RCC 7860 (cell line): Measurements from ENCODE around the gene ADAMTS5.

Experiments used
- DNase-seq: peaks from one replicate; pipeline ENCODE4 v3.0.0-alpha.2; 2015; ENCODE audit warnings: low spot score
- FAIRE-seq: peaks from 2 replicates; lab custom pipeline; 2012; peaks lifted over from hg19 to GRCh38; lab: Jason Lieb, UNC

ADAMTS5 gene

DNA sequence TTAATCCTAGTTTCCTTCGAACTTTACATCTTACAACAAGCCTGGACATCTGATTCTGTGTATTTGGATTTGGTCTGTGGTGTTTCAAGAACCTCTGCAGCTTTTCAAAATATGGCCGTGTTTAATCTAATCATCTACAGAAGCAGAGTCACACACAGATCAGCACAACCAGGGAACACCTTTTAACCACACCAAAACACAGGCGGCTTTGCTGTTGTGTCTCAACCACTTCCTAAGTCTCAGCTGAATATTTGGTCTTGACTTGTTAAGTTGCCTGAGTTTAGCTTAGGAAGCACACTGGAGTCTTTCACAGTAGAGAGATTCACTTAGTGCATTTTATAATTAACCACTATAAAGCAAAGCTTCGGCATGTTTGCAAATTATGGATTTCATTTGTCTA, 17.1 kb downstream of the ADAMTS5 start:
- DNase-seq (no peak), FAIRE-seq (no peak)

DNA sequence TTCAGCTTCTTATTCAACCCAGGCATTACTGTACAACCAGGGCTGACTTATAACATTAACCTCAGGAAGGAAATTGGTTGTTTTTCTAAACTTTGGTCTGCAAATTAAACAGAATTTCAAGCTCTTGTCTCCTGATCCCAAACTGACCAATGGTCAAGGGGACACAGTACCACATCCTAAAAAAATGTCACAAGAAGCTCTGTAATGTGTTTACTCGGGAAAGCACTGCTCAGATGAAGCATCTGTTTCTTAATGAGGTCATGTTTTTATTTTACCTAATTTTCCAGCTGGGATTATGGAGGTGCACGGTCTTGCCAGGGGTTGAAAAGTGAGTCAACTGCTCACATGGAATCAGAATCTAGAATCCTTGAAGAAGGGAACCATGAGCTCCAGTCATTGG, 18.7 kb downstream of the ADAMTS5 start:
- FAIRE-seq (no peak), DNase-seq (no peak)

DNA sequence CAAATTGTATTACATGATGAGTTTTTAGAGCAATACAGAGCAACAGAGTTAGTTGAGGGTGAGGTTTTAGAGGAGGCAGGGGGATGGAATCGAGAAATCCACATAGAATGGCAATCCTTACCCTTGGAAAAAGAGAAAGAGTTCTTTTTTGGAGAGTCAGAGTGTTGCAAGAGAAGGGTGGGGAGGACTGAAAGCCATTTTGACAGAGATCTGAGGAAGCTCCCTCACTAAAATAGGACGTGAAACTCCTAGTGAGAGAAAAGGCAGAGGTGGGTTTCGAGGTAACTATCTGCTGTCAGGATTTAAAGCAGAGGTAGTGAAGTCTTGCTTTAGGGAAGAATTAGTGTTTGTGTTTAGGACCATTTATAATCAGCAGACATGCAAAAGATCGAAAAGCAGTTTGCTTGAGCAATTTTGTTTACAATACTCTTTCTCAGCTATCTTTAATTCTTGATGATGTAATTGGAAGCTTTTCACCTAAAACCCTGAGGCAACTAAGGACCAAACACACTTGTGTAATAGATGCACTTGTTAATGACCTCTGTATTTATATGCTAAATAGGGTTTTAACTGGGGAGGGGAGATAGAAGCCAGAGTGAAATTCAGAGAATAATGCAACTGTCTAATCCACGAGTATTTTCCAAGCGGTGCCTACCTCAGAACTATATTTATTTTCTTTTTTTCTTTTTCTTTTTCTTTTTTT, 20.0 kb downstream of the ADAMTS5 start:
- DNase-seq (no peak), FAIRE-seq (no peak)

DNA sequence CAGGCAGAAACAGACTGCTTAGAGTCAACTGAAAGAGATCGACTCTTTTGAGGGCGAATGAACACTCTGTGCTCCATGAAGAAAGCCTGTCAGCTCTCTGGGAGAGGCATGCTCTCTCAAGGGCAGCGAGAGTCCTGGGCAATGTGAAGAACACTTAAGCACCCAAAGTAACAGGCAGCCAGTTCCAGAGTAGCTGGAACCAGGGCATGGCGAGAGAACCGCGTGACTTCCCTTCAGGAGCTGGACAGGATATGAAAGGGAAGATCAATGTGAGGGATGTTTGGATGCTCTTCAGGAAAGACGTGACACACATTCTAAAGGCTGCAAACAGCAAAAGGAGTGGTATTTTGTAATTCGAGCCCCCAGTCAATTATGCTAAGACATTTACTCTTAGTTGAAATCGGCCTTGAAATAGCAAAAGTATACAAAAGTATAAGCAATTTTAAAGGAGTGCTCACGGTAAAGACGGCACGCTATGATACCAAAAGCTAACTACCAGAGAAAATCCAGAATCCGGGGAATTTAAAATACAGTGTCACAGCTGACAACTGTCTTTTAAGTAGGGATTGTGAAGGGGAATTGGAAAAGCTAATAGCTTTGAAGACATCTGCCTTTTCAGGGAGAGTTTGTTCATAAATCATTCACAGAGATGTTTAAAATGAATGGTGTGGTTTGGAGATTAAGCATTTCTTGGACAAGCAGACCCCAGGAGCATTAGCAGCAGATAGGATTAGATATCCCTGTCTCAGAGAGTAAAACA, 20.8 kb downstream of the ADAMTS5 start:
- DNase-seq (no peak), FAIRE-seq (no peak)

DNA sequence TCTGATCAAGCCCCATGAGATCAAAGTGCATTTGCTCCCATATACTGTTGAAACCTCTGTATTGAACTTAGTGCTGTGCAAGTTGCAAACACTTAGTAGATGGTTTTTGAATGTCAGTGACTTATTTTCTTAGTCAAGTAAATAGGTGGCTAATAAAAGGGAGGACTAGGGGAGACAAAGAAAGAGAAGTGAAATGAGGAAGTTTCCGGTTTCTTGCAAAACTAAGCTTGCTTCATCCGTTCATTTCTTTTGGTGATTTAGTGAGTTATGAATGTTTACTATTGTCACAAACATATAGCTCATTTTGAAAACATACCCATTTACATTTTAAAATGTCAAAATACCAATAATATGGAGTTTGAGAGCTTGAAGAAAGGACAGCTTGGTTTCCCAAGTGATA, 23.0 kb downstream of the ADAMTS5 start:
- DNase-seq (no peak), FAIRE-seq (no peak)

DNA sequence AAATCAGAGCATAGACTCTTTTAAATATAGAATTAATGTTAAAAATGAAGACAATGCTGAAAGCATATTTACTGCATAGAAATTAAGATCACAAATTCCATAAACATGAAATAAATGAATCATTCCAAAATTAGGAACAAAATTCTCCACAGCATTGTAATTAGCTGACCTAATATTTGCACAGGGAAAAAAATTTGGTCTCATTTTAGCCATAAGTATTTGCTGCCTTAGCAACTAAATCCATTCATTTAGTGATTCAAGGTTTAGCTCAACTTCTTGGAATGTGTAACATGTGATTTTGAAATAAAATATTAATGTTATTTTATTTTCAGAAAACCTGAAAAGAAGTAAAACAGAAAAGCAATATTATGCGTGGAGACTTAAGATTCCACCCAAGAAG, 25.5 kb downstream of the ADAMTS5 start:
- DNase-seq (peak; percentile 8), FAIRE-seq (no peak)

DNA sequence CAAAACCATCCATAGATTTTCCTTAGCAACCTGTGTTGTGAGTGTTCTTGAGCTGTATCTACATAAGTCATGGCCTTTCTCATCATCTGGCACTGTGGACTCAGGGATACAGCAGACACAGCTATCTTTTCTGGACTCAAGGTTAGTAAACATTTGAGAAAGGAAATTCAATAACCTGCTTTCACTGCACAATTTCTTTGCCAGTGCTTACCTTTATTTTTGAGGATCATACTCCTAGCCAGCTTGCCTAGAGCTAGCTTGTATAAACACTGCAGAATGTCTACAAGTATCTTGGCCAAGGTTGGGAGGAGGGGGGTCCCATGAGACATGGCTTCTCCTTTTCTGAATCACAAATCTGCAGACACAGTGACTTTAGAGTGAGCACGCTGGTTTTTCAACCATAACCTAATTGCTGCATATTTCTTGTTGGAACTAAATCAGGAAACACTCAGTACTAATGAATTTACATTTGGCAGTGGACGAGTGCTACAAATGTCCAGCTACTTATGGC, 27.2 kb downstream of the ADAMTS5 start:
- FAIRE-seq (no peak), DNase-seq (no peak)

DNA sequence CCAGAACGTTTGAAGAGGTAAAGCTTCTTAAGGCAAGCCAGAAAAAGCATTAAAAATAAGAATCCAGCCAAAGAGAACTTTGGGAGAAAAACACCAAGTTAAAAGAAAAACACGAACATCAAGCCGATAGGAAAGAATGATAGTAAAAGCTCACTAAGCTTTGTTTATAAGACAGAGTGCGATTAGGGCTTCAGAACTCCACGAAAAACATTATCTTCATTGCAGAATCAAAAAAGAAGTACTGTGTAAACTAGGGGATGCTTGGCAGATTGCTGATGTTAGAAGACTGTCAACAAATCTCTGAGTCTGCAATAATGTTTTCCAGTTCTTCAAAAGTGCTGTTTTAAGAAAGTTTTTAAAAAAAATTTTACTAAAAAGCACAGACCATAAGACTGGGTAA, 30.2 kb downstream of the ADAMTS5 start:
- FAIRE-seq, result no peak
- no peak for DNase-seq

DNA sequence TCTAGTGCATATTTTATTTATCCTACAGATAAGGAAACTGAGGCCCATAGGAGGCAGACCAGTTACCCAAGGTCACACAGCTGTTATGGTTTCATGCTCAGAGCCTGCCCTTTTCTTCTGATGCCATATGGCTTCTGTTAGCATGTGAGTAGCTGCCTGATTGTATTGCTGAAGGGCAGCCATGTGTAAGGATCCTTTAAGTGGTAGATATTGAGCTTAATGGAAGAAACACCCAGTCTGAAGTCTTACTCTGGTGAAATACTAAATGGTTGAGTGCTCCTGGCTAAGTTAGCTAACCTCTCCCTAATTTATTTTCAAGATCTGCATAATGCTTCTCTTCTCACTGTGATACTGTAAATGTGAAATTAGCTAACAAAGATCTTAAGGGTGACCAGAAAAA, 30.9 kb downstream of the ADAMTS5 start:
- no peak for FAIRE-seq
- DNase-seq, result no peak

DNA sequence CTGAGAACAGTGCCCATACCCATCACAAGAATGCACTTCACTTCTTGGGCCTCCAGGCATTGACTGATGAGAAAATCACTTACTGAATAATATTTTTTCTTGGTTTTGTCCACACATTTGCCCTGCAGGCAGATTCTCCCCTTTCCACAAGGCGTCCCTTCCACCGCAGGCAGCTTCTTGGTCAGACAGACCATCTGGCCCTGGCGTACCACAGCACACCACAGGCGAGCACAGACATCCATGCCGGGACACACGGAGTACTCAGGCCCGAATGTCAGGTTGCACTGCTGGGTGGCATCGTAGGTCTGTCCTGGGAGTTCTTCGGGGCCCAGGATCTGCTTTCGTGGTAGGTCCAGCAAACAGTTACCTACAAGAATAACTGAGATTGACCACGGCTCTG, 32.5 kb downstream of the ADAMTS5 start:
- FAIRE-seq, result no peak
- DNase-seq, result no peak

DNA sequence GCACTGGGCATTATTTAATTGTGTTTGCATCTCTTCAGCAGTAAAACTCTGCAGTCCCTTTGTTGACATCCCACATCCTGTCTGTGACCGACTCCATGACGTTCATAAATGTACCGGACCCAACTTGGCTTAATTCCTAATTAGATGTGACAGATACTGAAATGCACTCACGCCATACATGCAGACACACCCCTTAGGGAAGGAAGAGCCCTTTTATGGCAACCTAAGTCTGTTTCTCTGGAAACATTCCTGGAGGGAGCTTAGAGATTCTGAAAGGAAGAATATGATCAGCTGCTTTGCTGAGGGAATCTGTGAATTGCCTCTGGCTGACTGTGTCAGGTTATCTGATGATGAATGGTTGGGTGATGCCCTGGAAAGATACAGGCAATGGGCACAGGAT, 33.4 kb downstream of the ADAMTS5 start:
- FAIRE-seq, result no peak
- DNase-seq, result no peak

DNA sequence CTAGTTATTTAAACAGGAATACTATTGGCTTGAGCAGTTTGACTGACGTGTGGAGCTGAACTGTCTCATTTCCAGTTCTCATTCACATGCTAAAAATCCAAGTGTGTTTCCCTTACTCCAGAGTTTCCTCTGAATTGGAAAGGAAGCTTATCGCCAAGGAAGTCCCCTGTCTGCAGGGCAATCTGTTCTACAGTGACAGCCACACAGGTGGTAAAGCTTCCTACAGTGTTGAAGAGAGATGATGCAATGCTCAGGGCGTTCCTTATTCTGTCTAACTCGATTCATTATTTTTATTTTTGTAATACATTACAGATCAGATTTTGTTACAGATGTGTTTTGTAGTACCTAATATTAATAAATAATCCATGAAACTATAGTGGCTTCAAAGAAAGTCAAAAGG, 41.3 kb downstream of the ADAMTS5 start:
- no peak for DNase-seq
- no peak for FAIRE-seq

DNA sequence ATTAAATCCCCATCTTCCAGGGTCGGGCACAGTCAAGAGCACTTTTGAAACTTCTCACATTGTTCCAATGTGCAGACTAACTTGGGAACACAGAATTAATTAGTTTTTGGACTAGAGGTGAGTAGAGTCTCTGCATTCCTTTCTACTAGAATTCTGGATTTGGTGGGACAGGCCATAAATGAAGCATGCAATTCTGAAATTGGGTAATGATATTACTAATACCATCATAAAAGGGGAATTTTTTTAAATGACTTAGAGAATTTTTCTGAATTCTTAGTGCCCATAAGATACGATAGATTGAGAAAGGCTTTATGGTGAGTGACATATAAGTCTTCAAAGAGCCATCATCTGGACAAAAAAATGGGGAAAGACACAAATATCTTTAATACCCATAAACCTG, 41.8 kb downstream of the ADAMTS5 start:
- FAIRE-seq (no peak), DNase-seq (no peak)

DNA sequence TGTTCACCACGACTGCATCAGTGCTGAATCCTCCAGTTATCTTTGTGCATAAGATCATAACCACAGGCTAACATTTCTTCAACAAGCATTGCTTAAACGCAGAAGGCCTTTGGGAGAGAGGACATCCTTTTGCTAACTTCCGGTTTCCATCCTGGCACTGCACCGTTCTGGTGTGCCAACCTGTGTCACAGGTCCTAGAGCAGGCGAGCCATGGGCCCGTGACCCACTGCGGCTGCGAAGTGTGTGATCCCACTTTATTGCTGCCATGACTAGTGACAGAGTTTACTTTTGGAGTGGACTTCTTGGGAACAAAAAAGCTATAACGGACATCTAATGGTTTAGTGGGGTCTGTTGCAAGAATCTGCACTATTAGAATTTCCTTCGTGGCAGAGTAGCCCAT, 42.9 kb downstream of the ADAMTS5 start:
- DNase-seq (no peak), FAIRE-seq (no peak)

DNA sequence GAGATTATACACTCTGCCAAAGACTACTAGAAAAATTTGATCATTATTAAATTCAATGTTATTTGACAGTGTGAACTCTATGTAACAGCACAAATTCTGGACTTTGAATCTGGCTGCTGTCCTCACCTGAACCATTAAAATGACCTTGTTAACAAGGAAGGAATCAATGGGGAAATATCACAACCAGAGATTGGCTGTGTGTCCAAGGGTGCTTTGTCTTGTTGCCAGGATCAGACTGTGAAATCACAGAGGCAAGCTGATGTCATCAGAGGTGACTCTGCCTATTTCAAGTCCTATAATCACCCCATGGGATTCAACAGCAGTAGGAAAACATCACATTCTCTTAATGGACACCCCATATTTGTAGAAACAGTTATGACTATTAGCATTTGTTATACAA, 46.8 kb downstream of the ADAMTS5 start:
- FAIRE-seq (no peak), DNase-seq (no peak)

DNA sequence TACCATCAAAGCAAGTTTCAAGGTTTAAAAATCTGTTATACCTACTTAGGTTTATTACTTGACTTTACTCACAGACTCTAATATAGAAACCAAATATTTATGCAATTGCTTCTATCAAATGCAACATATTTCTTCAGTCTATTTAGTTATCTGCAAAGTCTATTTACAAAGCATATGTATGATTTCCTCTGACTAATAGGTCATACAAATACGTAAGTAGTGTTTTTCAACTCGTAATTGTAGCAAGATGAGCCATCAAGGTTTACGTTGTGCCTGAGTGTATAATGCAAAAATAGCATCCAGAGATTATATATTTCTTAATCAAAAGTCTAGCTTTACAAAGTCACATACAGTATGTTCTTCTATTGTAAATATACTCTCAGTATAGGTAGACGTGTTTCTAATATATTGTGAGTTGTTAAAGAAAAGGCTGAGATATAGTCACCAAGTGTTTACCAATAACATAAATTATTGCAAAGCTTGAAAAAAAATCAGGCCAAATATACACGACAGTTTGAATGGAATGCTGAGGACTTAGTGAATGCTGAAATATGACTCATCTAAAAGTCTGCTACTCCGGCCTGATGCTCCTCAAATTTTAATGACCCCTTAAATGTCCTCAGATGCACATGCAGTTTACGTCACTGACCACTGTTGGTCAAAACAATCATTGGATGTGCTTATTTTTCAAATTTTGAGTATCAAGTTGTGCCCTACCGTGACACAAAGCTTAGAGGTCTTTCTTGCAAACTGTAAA, 48.4 kb downstream of the ADAMTS5 start:
- no peak for FAIRE-seq
- DNase-seq, result no peak

DNA sequence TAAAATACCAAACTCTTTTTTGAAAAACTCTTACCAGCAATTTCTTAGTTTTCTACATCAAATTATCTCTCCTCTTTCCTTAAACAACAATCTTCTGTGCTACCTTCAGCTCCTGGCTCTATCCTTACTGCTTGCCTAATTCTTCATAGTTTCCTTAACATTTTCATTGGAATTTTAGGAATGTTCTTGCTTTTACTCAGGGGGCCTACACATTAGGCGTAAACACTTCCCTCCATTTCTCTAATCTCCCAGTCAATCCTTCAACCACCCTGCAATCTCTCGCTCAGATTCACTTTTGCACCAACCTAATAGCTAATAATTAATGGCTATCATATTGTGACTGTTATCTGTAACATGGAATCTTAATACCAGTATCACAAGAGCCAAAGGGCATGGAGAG, 50.1 kb downstream of the ADAMTS5 start:
- FAIRE-seq (no peak), DNase-seq (no peak)

DNA sequence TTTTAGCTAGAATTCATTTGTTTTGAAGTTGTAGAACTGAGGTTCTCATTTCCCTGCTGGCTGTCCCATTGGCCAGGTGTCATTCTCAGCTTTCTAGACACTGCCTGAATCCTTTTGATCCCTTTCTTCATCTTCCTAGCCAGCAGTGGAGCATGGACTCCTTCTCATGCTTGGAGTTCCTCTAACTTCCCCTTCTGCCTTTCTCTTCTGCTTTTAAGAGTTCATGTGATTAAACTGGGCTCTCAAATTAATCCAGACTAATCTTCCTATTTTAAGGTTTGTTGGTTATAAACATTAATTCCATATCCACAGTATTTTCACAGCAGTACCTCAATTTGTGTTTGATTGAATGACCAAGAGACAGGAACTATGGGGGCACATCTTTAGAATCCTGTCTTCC, 52.3 kb downstream of the ADAMTS5 start:
- no peak for FAIRE-seq
- DNase-seq, result no peak

DNA sequence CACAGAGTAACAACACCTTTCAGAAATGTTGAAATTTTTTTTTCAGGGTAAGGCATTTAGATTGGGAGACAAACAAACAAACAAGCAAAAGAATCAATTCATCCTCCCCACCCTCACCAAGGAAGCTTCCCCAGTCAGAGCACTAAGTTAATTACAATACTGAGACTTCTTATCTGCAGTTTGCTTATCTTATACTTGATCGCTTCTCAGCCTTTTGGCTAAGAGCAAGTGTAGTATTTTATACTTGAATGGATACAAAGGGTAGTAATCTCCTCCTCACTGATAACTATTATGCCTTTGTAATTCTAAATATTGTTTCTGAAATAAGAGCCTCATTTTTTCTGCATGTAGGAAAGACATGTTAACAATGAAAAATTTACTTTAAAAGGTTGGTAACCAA, 54.4 kb downstream of the ADAMTS5 start:
- FAIRE-seq (no peak), DNase-seq (no peak)

DNA sequence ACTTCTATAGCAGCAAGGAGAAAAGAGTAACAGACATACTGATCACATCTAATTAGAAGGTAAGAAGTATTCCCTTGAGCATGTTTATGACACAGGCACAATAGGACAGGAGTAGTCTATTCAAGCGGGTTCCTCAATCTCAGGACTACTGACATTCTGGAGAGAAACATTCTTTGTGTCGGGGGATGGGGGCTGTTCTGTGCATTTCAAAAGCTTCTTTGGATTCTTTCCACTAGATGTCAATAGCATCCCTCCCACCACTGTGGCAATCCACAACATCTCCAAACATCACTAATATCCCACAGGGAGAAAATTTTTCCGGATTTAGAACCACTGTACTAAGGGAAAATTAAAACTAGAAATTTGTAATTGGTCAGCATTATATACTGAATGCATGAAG, 56.9 kb downstream of the ADAMTS5 start:
- FAIRE-seq (no peak), DNase-seq (peak; percentile 11)

DNA sequence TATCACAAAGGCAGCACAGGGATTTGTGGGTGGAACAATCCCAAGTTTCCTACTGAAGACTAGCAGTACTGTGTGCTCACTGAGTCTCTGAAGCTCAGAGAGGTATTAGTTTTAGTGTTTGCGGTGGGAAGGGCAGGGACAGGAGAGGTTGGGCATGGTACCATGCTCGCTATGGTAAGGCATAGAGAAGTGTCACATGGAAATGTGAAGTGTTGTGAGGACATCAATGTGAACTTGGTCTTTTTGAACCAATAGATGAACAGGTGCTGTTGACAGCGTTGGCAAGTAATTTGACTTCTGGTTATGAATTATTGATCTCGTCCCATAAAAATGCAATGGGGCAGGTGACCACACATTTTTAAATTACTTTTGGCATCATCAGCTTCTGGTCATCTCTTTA, 65.9 kb downstream of the ADAMTS5 start:
- DNase-seq, result no peak
- FAIRE-seq, result no peak

DNA sequence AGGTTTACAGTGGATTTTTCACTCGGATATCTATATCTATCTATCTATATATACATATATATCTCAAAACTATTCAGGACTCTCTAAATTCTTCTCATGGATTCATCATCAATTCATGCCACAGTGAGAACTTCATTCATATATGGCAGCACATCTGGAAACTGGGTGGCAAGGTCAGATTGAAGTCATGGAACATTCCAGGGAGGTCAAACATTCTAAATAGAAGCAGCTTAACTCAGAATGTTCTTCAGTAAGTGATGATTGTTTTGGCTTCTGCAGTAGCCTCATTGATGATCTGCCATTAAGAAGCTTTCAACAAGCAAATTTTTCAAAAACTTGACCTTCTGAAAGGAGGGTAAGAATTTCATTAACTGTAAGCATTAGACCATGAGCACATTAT, 74.7 kb downstream of the ADAMTS5 start:
- FAIRE-seq (no peak), DNase-seq (no peak)
